T-helper 22 cell (primary cell): ENCODE data around the gene KLF5.

Experiments used
- DNase-seq: peaks from one replicate; pipeline ENCODE4 v3.0.0-alpha.2; 2020; ENCODE audit warnings: low read depth

KLF5 gene

GRCh38 chr13:73059460-73060250 is 850 bp downstream of the KLF5 start:
- DNase-seq = peak; percentile 22

GRCh38 chr13:73060251-73061160 is 1.7 kb downstream of the KLF5 start:
- no peak for DNase-seq

- no peak for DNase-seq
These were observed 2.7 kb downstream of the KLF5 start for GRCh38 chr13:73061473-73061872.

- no peak for DNase-seq
These were observed 3.1 kb downstream of the KLF5 start for GRCh38 chr13:73061876-73062275.

GRCh38 chr13:73062468-73062867 is 3.7 kb downstream of the KLF5 start:
- no peak for DNase-seq

GRCh38 chr13:73063166-73063565 is 4.4 kb downstream of the KLF5 start:
- no peak for DNase-seq

GRCh38 chr13:73065036-73065435 is 6.2 kb downstream of the KLF5 start:
- DNase-seq = no peak

GRCh38 chr13:73065665-73066340 is 7.0 kb downstream of the KLF5 start:
- DNase-seq = no peak

GRCh38 chr13:73069206-73069805 is 10.5 kb downstream of the KLF5 start:
- DNase-seq = no peak

- DNase-seq = no peak
These were observed 11.8 kb downstream of the KLF5 start for GRCh38 chr13:73070451-73071098.

- DNase-seq = no peak
These were observed 13.6 kb downstream of the KLF5 start for GRCh38 chr13:73072239-73072900.

- no peak for DNase-seq
These were observed 14.2 kb downstream of the KLF5 start for GRCh38 chr13:73073050-73073449.

GRCh38 chr13:73074014-73074413 is 15.2 kb downstream of the KLF5 start:
- no peak for DNase-seq

GRCh38 chr13:73074926-73075325 is 16.1 kb downstream of the KLF5 start:
- no peak for DNase-seq

- DNase-seq = no peak
These were observed 16.7 kb downstream of the KLF5 start for GRCh38 chr13:73075546-73075945.

GRCh38 chr13:73075954-73076353 is 17.1 kb downstream of the KLF5 start:
- DNase-seq = no peak

GRCh38 chr13:73077865-73078264 is 19.1 kb downstream of the KLF5 start:
- DNase-seq = no peak

GRCh38 chr13:73079359-73079758 is 20.6 kb downstream of the KLF5 start:
- no peak for DNase-seq

- no peak for DNase-seq
These were observed 22.6 kb downstream of the KLF5 start for GRCh38 chr13:73081256-73081915.

GRCh38 chr13:73082471-73082870 is 23.7 kb downstream of the KLF5 start:
- DNase-seq = no peak

- no peak for DNase-seq
These were observed 24.1 kb downstream of the KLF5 start for GRCh38 chr13:73082895-73083294.
